CD4-positive, alpha-beta T cell treated with Interleukin-4 for 1 hour (primary cell): ENCODE results near the gene GRB10.

Experiments
- DNase-seq, 2 donors: peaks; one replicate each; pipeline ENCODE4 v3.0.0-alpha.2; 2020 to 2022

GRB10 gene

GRCh38 chr7:50782375-50783208 is at the start of gene GRB10:
Gene GRB10 (minus strand): TSS chr7:50782896. CDS start chr7:50732322, 50,574 bp downstream.
- no peak for DNase-seq

GRCh38 chr7:50828801-50829200 is 46.1 kb upstream of the GRB10 start:
- no peak for DNase-seq

GRCh38 chr7:50828116-50828515 is 45.4 kb upstream of the GRB10 start:
- no peak for DNase-seq

- DNase-seq: no peak
These were observed 44.6 kb upstream of the GRB10 start for GRCh38 chr7:50827281-50827680.

- DNase-seq: no peak
These were observed 43.9 kb upstream of the GRB10 start for GRCh38 chr7:50826371-50827172.

GRCh38 chr7:50825465-50825864 is 42.8 kb upstream of the GRB10 start:
- DNase-seq: no peak

GRCh38 chr7:50824882-50825281 is 42.2 kb upstream of the GRB10 start:
- DNase-seq: no peak

GRCh38 chr7:50822706-50823105 is 40.0 kb upstream of the GRB10 start:
- DNase-seq: no peak

GRCh38 chr7:50822110-50822509 is 39.4 kb upstream of the GRB10 start:
- no peak for DNase-seq

GRCh38 chr7:50821457-50822008 is 38.8 kb upstream of the GRB10 start:
- no peak for DNase-seq

- no peak for DNase-seq
These were observed 35.6 kb upstream of the GRB10 start for GRCh38 chr7:50818324-50818723.

GRCh38 chr7:50817561-50817960 is 34.9 kb upstream of the GRB10 start:
- no peak for DNase-seq

- no peak for DNase-seq
These were observed 32.4 kb upstream of the GRB10 start for GRCh38 chr7:50815138-50815537.

GRCh38 chr7:50814166-50814565 is 31.5 kb upstream of the GRB10 start:
- DNase-seq: no peak

GRCh38 chr7:50812841-50813475 is 30.3 kb upstream of the GRB10 start:
- no peak for DNase-seq

- no peak for DNase-seq
These were observed 29.4 kb upstream of the GRB10 start for GRCh38 chr7:50812094-50812493.

GRCh38 chr7:50808282-50808888 is 25.7 kb upstream of the GRB10 start:
- no peak for DNase-seq

GRCh38 chr7:50807026-50807730 is 24.5 kb upstream of the GRB10 start:
- DNase-seq: no peak

- DNase-seq: no peak
These were observed 23.4 kb upstream of the GRB10 start for GRCh38 chr7:50806143-50806542.

- DNase-seq: no peak
These were observed 22.9 kb upstream of the GRB10 start for GRCh38 chr7:50805447-50806125.
